SK-N-SH (cell line): Measurements from ENCODE around the gene PIPOX.

Source experiments
- ELF1 ChIP-seq: IDR thresholded peaks from 2 replicates; pipeline ENCODE4 v1.4.0; 2012
- EP300 ChIP-seq, 2 experiments: IDR thresholded peaks; 2 replicates each; pipeline versions ENCODE4 v1.4.0 to v1.6.1; 2012; ENCODE audit warnings: borderline replicate concordance in 1 of 2, low read depth in 1 of 2, low read length in 1 of 2
- EZH2phosphoT487 ChIP-seq: fragments of 200-600 bp; sonication (generic); IDR thresholded peaks from 2 replicates; pipeline ENCODE4 v1.6.1; 2017; ENCODE audit warnings: low read depth, mixed run types, mild to moderate bottlenecking, antibody characterized with exemption, moderate library complexity, borderline replicate concordance
- JUND ChIP-seq: IDR thresholded peaks from 2 replicates; pipeline ENCODE4 v1.4.0; 2012
- NRF1 ChIP-seq: IDR thresholded peaks from 2 replicates; pipeline ENCODE4 v1.6.1; 2012; ENCODE audit warnings: low read depth, mild to moderate bottlenecking, low read length
- POLR2AphosphoS5 ChIP-seq: IDR thresholded peaks from 2 replicates; pipeline ENCODE4 v1.6.1; 2012; ENCODE audit warnings: low read depth, low read length
- RFX5 ChIP-seq: IDR thresholded peaks from 2 replicates; pipeline ENCODE4 v1.6.1; 2012; ENCODE audit warnings: mild to moderate bottlenecking, improper control_type of control experiment, low read length
- SMC3 ChIP-seq: IDR thresholded peaks from 2 replicates; pipeline ENCODE4 v1.6.1; 2012; ENCODE audit warnings: low read depth, low read length, improper control_type of control experiment
- YY1 ChIP-seq: IDR thresholded peaks from 2 replicates; pipeline ENCODE4 v1.4.0; 2012; ENCODE audit warnings: low read depth, mild to moderate bottlenecking
- TF ChIP-seq, protein P1 (sequence below): fragments of 200-600 bp; sonication (generic); IDR thresholded peaks from 2 replicates; pipeline ENCODE4 v1.6.1; 2017; ENCODE audit warnings: antibody characterized with exemption, mild to moderate bottlenecking, moderate library complexity
- TF ChIP-seq, protein P2 (sequence below): IDR thresholded peaks from 2 replicates; pipeline ENCODE4 v1.4.0; 2012; ENCODE audit warnings: low read depth, borderline replicate concordance

- TF ChIP-seq POLR2AphosphoS5, result no peak
- TF ChIP-seq, protein P1, sequence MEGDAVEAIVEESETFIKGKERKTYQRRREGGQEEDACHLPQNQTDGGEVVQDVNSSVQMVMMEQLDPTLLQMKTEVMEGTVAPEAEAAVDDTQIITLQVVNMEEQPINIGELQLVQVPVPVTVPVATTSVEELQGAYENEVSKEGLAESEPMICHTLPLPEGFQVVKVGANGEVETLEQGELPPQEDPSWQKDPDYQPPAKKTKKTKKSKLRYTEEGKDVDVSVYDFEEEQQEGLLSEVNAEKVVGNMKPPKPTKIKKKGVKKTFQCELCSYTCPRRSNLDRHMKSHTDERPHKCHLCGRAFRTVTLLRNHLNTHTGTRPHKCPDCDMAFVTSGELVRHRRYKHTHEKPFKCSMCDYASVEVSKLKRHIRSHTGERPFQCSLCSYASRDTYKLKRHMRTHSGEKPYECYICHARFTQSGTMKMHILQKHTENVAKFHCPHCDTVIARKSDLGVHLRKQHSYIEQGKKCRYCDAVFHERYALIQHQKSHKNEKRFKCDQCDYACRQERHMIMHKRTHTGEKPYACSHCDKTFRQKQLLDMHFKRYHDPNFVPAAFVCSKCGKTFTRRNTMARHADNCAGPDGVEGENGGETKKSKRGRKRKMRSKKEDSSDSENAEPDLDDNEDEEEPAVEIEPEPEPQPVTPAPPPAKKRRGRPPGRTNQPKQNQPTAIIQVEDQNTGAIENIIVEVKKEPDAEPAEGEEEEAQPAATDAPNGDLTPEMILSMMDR, result no peak
- TF ChIP-seq, protein P2, sequence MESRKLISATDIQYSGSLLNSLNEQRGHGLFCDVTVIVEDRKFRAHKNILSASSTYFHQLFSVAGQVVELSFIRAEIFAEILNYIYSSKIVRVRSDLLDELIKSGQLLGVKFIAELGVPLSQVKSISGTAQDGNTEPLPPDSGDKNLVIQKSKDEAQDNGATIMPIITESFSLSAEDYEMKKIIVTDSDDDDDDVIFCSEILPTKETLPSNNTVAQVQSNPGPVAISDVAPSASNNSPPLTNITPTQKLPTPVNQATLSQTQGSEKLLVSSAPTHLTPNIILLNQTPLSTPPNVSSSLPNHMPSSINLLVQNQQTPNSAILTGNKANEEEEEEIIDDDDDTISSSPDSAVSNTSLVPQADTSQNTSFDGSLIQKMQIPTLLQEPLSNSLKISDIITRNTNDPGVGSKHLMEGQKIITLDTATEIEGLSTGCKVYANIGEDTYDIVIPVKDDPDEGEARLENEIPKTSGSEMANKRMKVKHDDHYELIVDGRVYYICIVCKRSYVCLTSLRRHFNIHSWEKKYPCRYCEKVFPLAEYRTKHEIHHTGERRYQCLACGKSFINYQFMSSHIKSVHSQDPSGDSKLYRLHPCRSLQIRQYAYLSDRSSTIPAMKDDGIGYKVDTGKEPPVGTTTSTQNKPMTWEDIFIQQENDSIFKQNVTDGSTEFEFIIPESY, result no peak
- TF ChIP-seq ELF1, result no peak
- no peak for TF ChIP-seq YY1
- TF ChIP-seq NRF1, result no peak
- TF ChIP-seq SMC3, result no peak
- no peak for TF ChIP-seq JUND
- no peak for TF ChIP-seq RFX5
- no peak for TF ChIP-seq EZH2phosphoT487
- no peak for TF ChIP-seq EP300 (IDR thresholded peaks at IDR 0.05; ENCODE audit: borderline replicate concordance in 1 of 2, low read depth in 1 of 2, low read length in 1 of 2)
Measured at GRCh38 chr17:29061036-29061435, 18.1 kb downstream of the PIPOX start.
